ENCODE results near the gene CCDC142. TPM values are rescaled to one million over a fixed set of nuclear protein-coding genes. Genes with fewer than 3 reads are reported as not detected.
"Not testable (repeated sequence)": the region's sequence is repeated elsewhere in the genome, so short reads cannot be mapped to it uniquely, and the experiment has no call there.

The CCDC142 gene
- total RNA-seq, 1 donor from 2014 or later: 41.3 TPM

- Histone ChIP-seq H3K27me3 (no peaks in the 10 kb centered on the region), H3K4me1 (peaks cover 6% of the 10 kb centered on the region), H3K36me3 (no peaks in the 10 kb centered on the region), H3K9me3 (no peaks in the 10 kb centered on the region), H3K27ac (no peak overlapping the region), H3K4me3 (no peak overlapping the region)
- intact Hi-C loops (cut with DNase I): no loop called here
- DNase-seq (ENCODE audit: extremely low spot score in 2 of 2): no peak
- TF ChIP-seq POLR2AphosphoS5 (IDR thresholded peaks at IDR 0.05; ENCODE audit: insufficient read depth in 1 of 2, low read depth in 1 of 2) (no peak), CTCF (IDR thresholded peaks at IDR 0.05) (no peak), POLR2A (IDR thresholded peaks at IDR 0.05) (no peak)
Observed at GRCh38 chr2:74450570-74451190, 32.1 kb downstream of the CCDC142 start.

- Histone ChIP-seq H3K4me1 (no peaks in the 10 kb centered on the region), H3K9me3 (no peaks in the 10 kb centered on the region), H3K27me3 (no peaks in the 10 kb centered on the region), H3K4me3 (no peak overlapping the region), H3K36me3 (no peaks in the 10 kb centered on the region), H3K27ac (no peak overlapping the region)
- intact Hi-C loops (cut with DNase I): no loop called here
- TF ChIP-seq POLR2AphosphoS5 (IDR thresholded peaks at IDR 0.05; ENCODE audit: insufficient read depth in 1 of 2, low read depth in 1 of 2): no peak
- no peak for TF ChIP-seq POLR2A (IDR thresholded peaks at IDR 0.05)
- TF ChIP-seq CTCF (IDR thresholded peaks at IDR 0.05): no peak
- no peak for DNase-seq (ENCODE audit: extremely low spot score in 2 of 2)
Observed at GRCh38 chr2:74448771-74449170, 34.0 kb downstream of the CCDC142 start.

DNA sequence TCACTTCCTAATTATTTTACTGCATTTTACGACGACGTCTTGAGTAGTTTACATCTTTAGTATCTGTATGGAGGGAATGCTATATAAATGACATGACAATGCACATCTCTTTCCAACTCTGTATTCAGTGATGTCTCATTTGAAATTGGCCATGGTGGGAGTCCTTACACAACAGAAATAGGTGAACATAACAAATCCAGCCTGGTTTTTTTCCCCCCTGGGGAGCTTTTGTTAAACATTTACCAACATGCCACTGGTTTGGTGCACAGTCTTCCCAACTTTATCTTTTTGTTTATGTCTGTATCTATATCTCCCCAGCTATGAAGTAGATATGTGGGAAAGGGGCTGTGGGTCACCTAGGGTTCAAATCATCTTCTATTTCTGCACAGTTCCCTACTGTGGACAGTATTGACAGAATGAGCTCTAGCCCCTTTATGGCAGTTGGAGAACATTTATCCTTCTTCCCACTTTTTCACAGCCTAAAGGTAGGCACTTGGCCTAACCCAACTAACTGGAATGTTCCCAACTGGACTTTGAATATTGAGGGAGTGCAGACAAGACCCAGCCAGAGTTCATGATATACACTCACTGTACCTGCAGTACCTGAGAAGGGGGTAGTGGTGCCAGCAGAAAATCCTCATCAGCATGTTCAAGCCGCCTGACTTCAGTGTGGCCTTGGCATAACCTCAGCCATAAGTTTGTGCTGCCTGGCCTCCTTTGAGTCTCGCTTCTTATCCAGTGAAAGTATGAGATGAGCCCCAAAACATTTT is 35.4 kb downstream of the CCDC142 start:
- TF ChIP-seq CTCF (IDR thresholded peaks at IDR 0.05) (no peak), POLR2A (IDR thresholded peaks at IDR 0.05) (no peak), POLR2AphosphoS5 (IDR thresholded peaks at IDR 0.05; ENCODE audit: insufficient read depth in 1 of 2, low read depth in 1 of 2) (no peak)
- no peak for DNase-seq (ENCODE audit: extremely low spot score in 2 of 2)

DNA sequence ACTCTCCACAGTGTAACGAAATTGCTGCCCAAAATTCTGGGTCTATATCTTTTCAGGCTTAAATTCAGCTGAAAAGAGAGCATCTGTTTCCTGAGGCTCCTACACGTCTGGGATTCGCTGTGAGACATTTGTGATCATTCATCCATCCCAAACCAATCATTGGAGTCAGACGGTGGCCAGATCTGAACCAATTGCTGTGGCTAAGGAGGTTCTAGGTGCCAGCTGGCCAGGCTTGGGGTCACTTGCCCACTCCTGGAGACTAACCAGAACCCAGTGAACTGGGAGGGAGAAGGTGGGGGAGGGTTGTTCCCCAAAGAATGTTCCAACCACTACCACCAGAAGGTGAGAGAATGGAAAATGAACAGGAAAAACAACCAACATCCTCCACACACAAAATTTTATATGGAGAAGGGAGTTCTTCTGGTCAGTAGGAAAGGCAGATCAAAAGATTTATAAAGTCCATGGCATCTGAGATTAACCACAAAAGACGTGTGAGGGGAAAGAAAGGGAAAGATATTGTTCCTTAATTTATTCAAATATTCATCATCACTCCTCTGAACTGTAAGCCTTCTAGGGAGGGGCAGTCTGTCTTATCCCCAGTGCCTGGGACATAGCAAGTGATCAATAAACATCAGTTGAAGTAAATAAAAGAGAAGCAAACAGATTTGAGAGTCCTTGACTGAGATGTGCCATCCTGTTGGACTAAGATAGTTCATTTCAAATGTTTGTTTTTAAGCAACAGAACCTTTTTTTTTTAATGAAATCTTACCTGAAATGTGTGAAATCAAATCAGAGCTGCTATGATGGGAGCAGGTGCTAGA is 38.1 kb downstream of the CCDC142 start:
- no peaks in the 10 kb centered on the region for H3K9me3 ChIP-seq
- no peak for TF ChIP-seq POLR2A (IDR thresholded peaks at IDR 0.05)
- no peak for TF ChIP-seq CTCF (IDR thresholded peaks at IDR 0.05)
- TF ChIP-seq POLR2AphosphoS5 (IDR thresholded peaks at IDR 0.05; ENCODE audit: insufficient read depth in 1 of 2, low read depth in 1 of 2): no peak
- H3K4me3 ChIP-seq: no peak overlapping the region
- H3K36me3 ChIP-seq: no peaks in the 10 kb centered on the region
- H3K27ac ChIP-seq: no peak overlapping the region
- intact Hi-C loops (cut with DNase I): no loop called here
- peaks cover 23% of the 10 kb centered on the region for H3K4me1 ChIP-seq
- no peak for DNase-seq (ENCODE audit: extremely low spot score in 2 of 2)
- H3K27me3 ChIP-seq: no peaks in the 10 kb centered on the region

More for the DNA sequence above, 35.4 kb downstream of the CCDC142 start:
- Histone ChIP-seq H3K4me1 (no peaks in the 10 kb centered on the region), H3K9me3 (no peaks in the 10 kb centered on the region), H3K27ac (no peak overlapping the region), H3K4me3 (no peak overlapping the region), H3K27me3 (no peaks in the 10 kb centered on the region), H3K36me3 (no peaks in the 10 kb centered on the region)
- intact Hi-C loops (cut with DNase I): no loop called here

- intact Hi-C loops (cut with DNase I); H3K27me3 ChIP-seq; H3K9me3 ChIP-seq; H3K36me3 ChIP-seq; DNase-seq (ENCODE audit: extremely low spot score in 2 of 2): not testable (repeated sequence)
- H3K4me3 ChIP-seq: peak overlapping the region; percentile 47 to 58
- H3K27ac ChIP-seq: peak overlapping the region; percentile 81
- peaks cover 43% of the 10 kb centered on the region for H3K4me1 ChIP-seq
Observed at GRCh38 chr2:74442483-74443297, 40.1 kb downstream of the CCDC142 start.
